Measurements from ENCODE around the gene SACS.

The SACS gene

GRCh38 chr13:23433171-23434153 lies at the start of gene SACS:
Gene SACS, minus strand, starts transcription at chr13:23433702. Its CDS starts 22,463 bp downstream, at chr13:23411239.
- no peaks in the 10 kb centered on the region for H3K9me3 Mint-ChIP-seq
- peaks cover 6% of the 10 kb centered on the region for H3K4me1 Mint-ChIP-seq
- peak within 1 kb of the TSS; percentile 22 for H3K4me3 Mint-ChIP-seq
- no peaks in the 10 kb centered on the region for H3K36me3 Mint-ChIP-seq
- ATAC-seq (ENCODE audit: low read depth) (no peak), DNase-seq (ENCODE audit: low spot score in 2 of 2) (no peak)
- H3K27ac Mint-ChIP-seq, result no peak within 1 kb of the TSS
- H3K27me3 Mint-ChIP-seq, result peaks cover 11% of the 10 kb centered on the region

GRCh38 chr13:23480324-23480723 lies 46.8 kb upstream of the SACS start:
- DNase-seq (ENCODE audit: low spot score in 2 of 2) (no peak), ATAC-seq (ENCODE audit: low read depth) (no peak)
- H3K36me3 Mint-ChIP-seq, result peaks cover 2% of the 10 kb centered on the region
- H3K9me3 Mint-ChIP-seq, result peaks cover 14% of the 10 kb centered on the region
- H3K27me3 Mint-ChIP-seq, result peaks cover 4% of the 10 kb centered on the region
- H3K4me1 Mint-ChIP-seq, result no peaks in the 10 kb centered on the region
- no peak overlapping the region for H3K4me3 Mint-ChIP-seq
- no peak overlapping the region for H3K27ac Mint-ChIP-seq

GRCh38 chr13:23477101-23477500 lies 43.6 kb upstream of the SACS start:
- DNase-seq (ENCODE audit: low spot score in 2 of 2), result no peak
- H3K4me3 Mint-ChIP-seq, result no peak overlapping the region
- H3K27me3 Mint-ChIP-seq, result peaks cover 6% of the 10 kb centered on the region
- no peak overlapping the region for H3K27ac Mint-ChIP-seq
- ATAC-seq (ENCODE audit: low read depth), result no peak
- peaks cover 13% of the 10 kb centered on the region for H3K9me3 Mint-ChIP-seq
- H3K36me3 Mint-ChIP-seq, result peaks cover 2% of the 10 kb centered on the region
- H3K4me1 Mint-ChIP-seq, result no peaks in the 10 kb centered on the region

- no peak overlapping the region for H3K27ac Mint-ChIP-seq
- H3K4me1 Mint-ChIP-seq, result no peaks in the 10 kb centered on the region
- ATAC-seq (ENCODE audit: low read depth), result no peak
- H3K36me3 Mint-ChIP-seq, result no peaks in the 10 kb centered on the region
- DNase-seq (ENCODE audit: low spot score in 2 of 2), result no peak
- H3K9me3 Mint-ChIP-seq, result no peaks in the 10 kb centered on the region
- peaks cover 10% of the 10 kb centered on the region for H3K27me3 Mint-ChIP-seq
- H3K4me3 Mint-ChIP-seq, result no peak overlapping the region
Observed at GRCh38 chr13:23473221-23473620, 39.7 kb upstream of the SACS start.

GRCh38 chr13:23472189-23472588 lies 38.7 kb upstream of the SACS start:
- DNase-seq (ENCODE audit: low spot score in 2 of 2), result no peak
- Mint-ChIP-seq H3K4me1 (no peaks in the 10 kb centered on the region), H3K36me3 (no peaks in the 10 kb centered on the region), H3K27me3 (peaks cover 10% of the 10 kb centered on the region), H3K27ac (no peak overlapping the region), H3K9me3 (no peaks in the 10 kb centered on the region), H3K4me3 (no peak overlapping the region)
- ATAC-seq (ENCODE audit: low read depth), result no peak

- H3K27me3 Mint-ChIP-seq, result peaks cover 8% of the 10 kb centered on the region
- ATAC-seq (ENCODE audit: low read depth) (no peak), DNase-seq (ENCODE audit: low spot score in 2 of 2) (no peak)
- no peak overlapping the region for H3K4me3 Mint-ChIP-seq
- no peaks in the 10 kb centered on the region for H3K9me3 Mint-ChIP-seq
- H3K4me1 Mint-ChIP-seq, result peaks cover 2% of the 10 kb centered on the region
- H3K27ac Mint-ChIP-seq, result no peak overlapping the region
- no peaks in the 10 kb centered on the region for H3K36me3 Mint-ChIP-seq
Observed at GRCh38 chr13:23470790-23471614, 37.5 kb upstream of the SACS start.

- H3K27me3 Mint-ChIP-seq, result peaks cover 10% of the 10 kb centered on the region
- ATAC-seq (ENCODE audit: low read depth) (no peak), DNase-seq (ENCODE audit: low spot score in 2 of 2) (no peak)
- no peaks in the 10 kb centered on the region for H3K9me3 Mint-ChIP-seq
- H3K36me3 Mint-ChIP-seq, result no peaks in the 10 kb centered on the region
- no peak overlapping the region for H3K4me3 Mint-ChIP-seq
- H3K4me1 Mint-ChIP-seq, result peaks cover 2% of the 10 kb centered on the region
- no peak overlapping the region for H3K27ac Mint-ChIP-seq
Observed at GRCh38 chr13:23469951-23470421, 36.5 kb upstream of the SACS start.

GRCh38 chr13:23468811-23469210 lies 35.3 kb upstream of the SACS start:
- Mint-ChIP-seq H3K4me3 (no peak overlapping the region), H3K27me3 (peaks cover 6% of the 10 kb centered on the region), H3K4me1 (peaks cover 2% of the 10 kb centered on the region), H3K9me3 (no peaks in the 10 kb centered on the region), H3K27ac (no peak overlapping the region), H3K36me3 (no peaks in the 10 kb centered on the region)
- DNase-seq (ENCODE audit: low spot score in 2 of 2) (no peak), ATAC-seq (ENCODE audit: low read depth) (no peak)

GRCh38 chr13:23467932-23468278 lies 34.4 kb upstream of the SACS start:
- Mint-ChIP-seq H3K9me3 (no peaks in the 10 kb centered on the region), H3K4me1 (peaks cover 2% of the 10 kb centered on the region), H3K4me3 (no peak overlapping the region), H3K27ac (no peak overlapping the region), H3K27me3 (peaks cover 6% of the 10 kb centered on the region), H3K36me3 (no peaks in the 10 kb centered on the region)
- no peak for DNase-seq (ENCODE audit: low spot score in 2 of 2)
- ATAC-seq (ENCODE audit: low read depth), result no peak

- no peaks in the 10 kb centered on the region for H3K9me3 Mint-ChIP-seq
- H3K4me1 Mint-ChIP-seq, result peaks cover 2% of the 10 kb centered on the region
- DNase-seq (ENCODE audit: low spot score in 2 of 2), result no peak
- no peak overlapping the region for H3K27ac Mint-ChIP-seq
- no peak overlapping the region for H3K4me3 Mint-ChIP-seq
- no peaks in the 10 kb centered on the region for H3K36me3 Mint-ChIP-seq
- peaks cover 6% of the 10 kb centered on the region for H3K27me3 Mint-ChIP-seq
- ATAC-seq (ENCODE audit: low read depth), result no peak
Observed at GRCh38 chr13:23467048-23467931, 33.8 kb upstream of the SACS start.

- DNase-seq (ENCODE audit: low spot score in 2 of 2), result peak; percentile 52 to 63
- ATAC-seq (ENCODE audit: low read depth), result peak; percentile 89
- H3K4me1 Mint-ChIP-seq, result peaks cover 2% of the 10 kb centered on the region
- H3K4me3 Mint-ChIP-seq, result peak overlapping the region; percentile 86
- no peaks in the 10 kb centered on the region for H3K36me3 Mint-ChIP-seq
- H3K27ac Mint-ChIP-seq, result no peak overlapping the region
- peaks cover 8% of the 10 kb centered on the region for H3K27me3 Mint-ChIP-seq
- no peaks in the 10 kb centered on the region for H3K9me3 Mint-ChIP-seq
Observed at GRCh38 chr13:23466144-23467002, 32.9 kb upstream of the SACS start.

- no peak for ATAC-seq (ENCODE audit: low read depth)
Observed at GRCh38 chr13:23463661-23464060, 30.2 kb upstream of the SACS start.

More at GRCh38 chr13:23463661-23464060, 30.2 kb upstream of the SACS start:
- Mint-ChIP-seq H3K36me3 (no peaks in the 10 kb centered on the region), H3K9me3 (no peaks in the 10 kb centered on the region), H3K4me3 (no peak overlapping the region), H3K27me3 (peaks cover 9% of the 10 kb centered on the region), H3K4me1 (peaks cover 16% of the 10 kb centered on the region), H3K27ac (no peak overlapping the region)
- no peak for DNase-seq (ENCODE audit: low spot score in 2 of 2)

Measured in memory B cell (primary cell).